Mesendoderm (in vitro differentiated cells): ENCODE data around the gene KLHL6.
A peak's percentile ranks its signal among the peaks of the same experiment; 100 is the strongest.

ENCODE experiments used
- DNase-seq: peaks from one replicate; pipeline ENCODE4 v3.0.0; 2013
- H2AK5ac ChIP-seq: 2 replicates; pipeline ENCODE4 v1.6.1; 2013; ENCODE audit warnings: low read length, inconsistent platforms
- H2BK120ac ChIP-seq: 2 replicates; pipeline ENCODE4 v1.6.1; 2013; ENCODE audit warnings: low read depth, mild to moderate bottlenecking, low read length, moderate library complexity, mixed read lengths
- H2BK15ac ChIP-seq: replicated peaks from 2 replicates; pipeline ENCODE4 v1.6.1; 2013; ENCODE audit warnings: low read depth, mild to moderate bottlenecking, moderate library complexity
- H2BK5ac ChIP-seq: 2 replicates; pipeline ENCODE4 v1.6.1; 2013; ENCODE audit warnings: low read length, inconsistent platforms
- H3K18ac ChIP-seq: 2 replicates; pipeline ENCODE4 v1.6.1; 2013; ENCODE audit warnings: mild to moderate bottlenecking, low read length, mixed read lengths
- H3K23ac ChIP-seq: one replicate; pipeline ENCODE4 v1.6.1; 2013; ENCODE audit warnings: low read length
- H3K27ac ChIP-seq: 2 replicates; pipeline ENCODE4 v1.5.1; 2013; ENCODE audit warnings: low read depth, mild to moderate bottlenecking, inconsistent platforms, low read length, moderate library complexity
- H3K27me3 ChIP-seq: 2 replicates; pipeline ENCODE4 v1.6.1; 2013; ENCODE audit warnings: low read length, control low read depth, mild to moderate bottlenecking, inconsistent platforms; ENCODE audit not compliant: insufficient read depth, poor library complexity
- H3K36me3 ChIP-seq: 2 replicates; pipeline ENCODE4 v1.6.1; 2013; ENCODE audit warnings: low read length, inconsistent platforms; ENCODE audit not compliant: control insufficient read depth, insufficient read depth
- H3K4ac ChIP-seq: one replicate; pipeline ENCODE4 v1.6.1; 2013; ENCODE audit warnings: low read depth, mild to moderate bottlenecking, low read length, moderate library complexity
- H3K4me1 ChIP-seq: 2 replicates; pipeline ENCODE4 v1.6.1; 2013; ENCODE audit warnings: low read depth, low read length, inconsistent platforms; ENCODE audit not compliant: control insufficient read depth
- H3K4me2 ChIP-seq: 2 replicates; pipeline ENCODE4 v1.6.1; 2013; ENCODE audit warnings: low read length
- H3K4me3 ChIP-seq: 2 replicates; pipeline ENCODE4 v1.5.1; 2013; ENCODE audit warnings: mild to moderate bottlenecking, low read length
- H3K56ac ChIP-seq: one replicate; pipeline ENCODE4 v1.6.1; 2013; ENCODE audit warnings: low read length
- H3K79me1 ChIP-seq: 2 replicates; pipeline ENCODE4 v1.6.1; 2013; ENCODE audit warnings: low read length, inconsistent platforms
- H3K79me2 ChIP-seq: 2 replicates; pipeline ENCODE4 v1.6.1; 2013; ENCODE audit warnings: mild to moderate bottlenecking, low read length; ENCODE audit not compliant: control insufficient read depth, insufficient read depth
- H3K9ac ChIP-seq: 2 replicates; pipeline ENCODE4 v1.6.1; 2013; ENCODE audit warnings: low read length, inconsistent platforms
- H4K5ac ChIP-seq: one replicate; pipeline ENCODE4 v1.6.1; 2013; ENCODE audit warnings: low read length
- H4K8ac ChIP-seq: one replicate; pipeline ENCODE4 v1.6.1; 2013; ENCODE audit warnings: low read depth, mild to moderate bottlenecking, control low read depth, low read length, moderate library complexity
- WGBS: extraction: QIAGEN DNeasy Blood & Tissue Kit; methylation state at CpG from one replicate; pipeline ENCODE4 v1.1.7; 2013; ENCODE audit warnings: low lambda C conversion rate, missing lambda C conversion rate; ENCODE audit not compliant: insufficient coverage; ENCODE audit errors: extremely low coverage; 5-methylcytosine and 5-hydroxymethylcytosine counted together

Gene KLHL6

DNA sequence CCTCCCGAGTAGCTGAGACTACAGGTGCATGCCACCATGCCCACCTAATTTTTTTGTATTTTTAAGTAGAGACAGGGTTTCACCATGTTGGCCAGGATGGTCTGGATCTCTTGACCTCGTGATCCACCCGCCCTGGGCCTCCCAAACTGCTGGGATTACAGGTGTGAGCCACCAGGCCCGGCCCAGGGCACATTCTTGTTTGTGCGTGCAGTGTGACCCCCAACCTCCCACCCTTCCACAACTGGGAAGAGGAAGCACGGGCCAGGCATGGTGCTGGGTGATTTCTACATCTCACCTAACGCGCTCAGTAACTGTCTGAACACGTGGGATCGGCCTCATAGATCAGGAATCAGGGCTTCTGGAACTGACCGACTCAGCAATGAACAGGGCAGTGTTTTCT lies 48.0 kb downstream of the KLHL6 start:
- Histone ChIP-seq H4K8ac (no peak overlapping the region), H2BK15ac (no peak overlapping the region), H3K79me1 (no peaks in the 10 kb centered on the region), H3K4me2 (no peak overlapping the region), H3K56ac (no peak overlapping the region), H4K5ac (no peak overlapping the region), H2BK5ac (no peak overlapping the region), H3K18ac (no peak overlapping the region), H3K27ac (no peak overlapping the region), H2AK5ac (no peak overlapping the region), H3K9ac (no peak overlapping the region), H3K4ac (no peak overlapping the region), H3K4me1 (no peaks in the 10 kb centered on the region), H3K27me3 (no peaks in the 10 kb centered on the region), H3K79me2 (no peaks in the 10 kb centered on the region), H3K4me3 (no peak overlapping the region), H3K36me3 (no peaks in the 10 kb centered on the region), H2BK120ac (no peak overlapping the region), H3K23ac (peak overlapping the region; percentile 45)
- no CpG with 5 or more reads among the region's 11 CpGs for WGBS
- no peak for DNase-seq

GRCh38 chr3:183506674-183507320 lies 48.7 kb downstream of the KLHL6 start:
- DNase-seq: no peak
- no peak overlapping the region for H3K27ac ChIP-seq
- no peak overlapping the region for H2BK5ac ChIP-seq

GRCh38 chr3:183504597-183504996 lies 50.9 kb downstream of the KLHL6 start:
- H3K4me2 ChIP-seq: no peak overlapping the region
- no peak for DNase-seq
- no peak overlapping the region for H3K4me3 ChIP-seq
- no peak overlapping the region for H3K27ac ChIP-seq
- no peak overlapping the region for H3K9ac ChIP-seq
- no peaks in the 10 kb centered on the region for H3K4me1 ChIP-seq
- H3K79me1 ChIP-seq: no peaks in the 10 kb centered on the region
- H4K5ac ChIP-seq: no peak overlapping the region
- H2BK15ac ChIP-seq: no peak overlapping the region
- no CpG with 5 or more reads among the region's 1 CpG for WGBS
- no peak overlapping the region for H2BK120ac ChIP-seq
- H3K4ac ChIP-seq: no peak overlapping the region
- no peak overlapping the region for H4K8ac ChIP-seq
- no peak overlapping the region for H3K23ac ChIP-seq
- H3K79me2 ChIP-seq: no peaks in the 10 kb centered on the region
- no peak overlapping the region for H3K56ac ChIP-seq
- no peaks in the 10 kb centered on the region for H3K27me3 ChIP-seq
- H3K36me3 ChIP-seq: no peaks in the 10 kb centered on the region
- H2AK5ac ChIP-seq: no peak overlapping the region
- H2BK5ac ChIP-seq: no peak overlapping the region
- no peak overlapping the region for H3K18ac ChIP-seq

More at GRCh38 chr3:183506674-183507320, 48.7 kb downstream of the KLHL6 start:
- no peaks in the 10 kb centered on the region for H3K36me3 ChIP-seq
- H2AK5ac ChIP-seq: no peak overlapping the region
- H3K4me1 ChIP-seq: no peaks in the 10 kb centered on the region
- H3K79me1 ChIP-seq: no peaks in the 10 kb centered on the region
- no peak overlapping the region for H3K9ac ChIP-seq
- H3K18ac ChIP-seq: no peak overlapping the region
- H3K27me3 ChIP-seq: no peaks in the 10 kb centered on the region
- H3K4ac ChIP-seq: no peak overlapping the region
- no peak overlapping the region for H4K8ac ChIP-seq
- no CpG with 5 or more reads among the region's 3 CpGs for WGBS
- no peak overlapping the region for H4K5ac ChIP-seq
- H3K4me2 ChIP-seq: no peak overlapping the region
- no peak overlapping the region for H3K4me3 ChIP-seq
- H2BK15ac ChIP-seq: no peak overlapping the region
- H2BK120ac ChIP-seq: no peak overlapping the region
- no peaks in the 10 kb centered on the region for H3K79me2 ChIP-seq
- H3K23ac ChIP-seq: no peak overlapping the region
- H3K56ac ChIP-seq: no peak overlapping the region

- H4K5ac ChIP-seq: no peak overlapping the region
- H3K27ac ChIP-seq: no peak overlapping the region
- H3K4ac ChIP-seq: no peak overlapping the region
- H3K9ac ChIP-seq: no peak overlapping the region
- H3K36me3 ChIP-seq: no peaks in the 10 kb centered on the region
- no peaks in the 10 kb centered on the region for H3K27me3 ChIP-seq
- H3K56ac ChIP-seq: no peak overlapping the region
- peak; percentile 40 for DNase-seq
- H2AK5ac ChIP-seq: no peak overlapping the region
- 100% methylated on average over 1 of the region's 1 CpG for WGBS
- H3K4me1 ChIP-seq: no peaks in the 10 kb centered on the region
- H3K4me3 ChIP-seq: no peak overlapping the region
- H3K79me1 ChIP-seq: no peaks in the 10 kb centered on the region
- no peak overlapping the region for H2BK120ac ChIP-seq
- no peak overlapping the region for H2BK15ac ChIP-seq
- no peak overlapping the region for H3K18ac ChIP-seq
- no peak overlapping the region for H3K23ac ChIP-seq
- H4K8ac ChIP-seq: no peak overlapping the region
- H3K4me2 ChIP-seq: no peak overlapping the region
- H3K79me2 ChIP-seq: no peaks in the 10 kb centered on the region
- no peak overlapping the region for H2BK5ac ChIP-seq
Observed at GRCh38 chr3:183503746-183504145, 51.8 kb downstream of the KLHL6 start.

- Histone ChIP-seq H3K79me1 (no peaks in the 10 kb centered on the region), H2BK120ac (no peak overlapping the region), H3K23ac (no peak overlapping the region), H3K79me2 (no peaks in the 10 kb centered on the region), H3K18ac (no peak overlapping the region), H3K27me3 (no peaks in the 10 kb centered on the region), H3K36me3 (no peaks in the 10 kb centered on the region), H4K8ac (no peak overlapping the region), H3K4me1 (no peaks in the 10 kb centered on the region), H3K4me2 (no peak overlapping the region), H3K9ac (no peak overlapping the region), H3K4ac (no peak overlapping the region), H4K5ac (no peak overlapping the region), H2AK5ac (no peak overlapping the region), H3K4me3 (no peak overlapping the region), H2BK5ac (no peak overlapping the region), H2BK15ac (no peak overlapping the region), H3K56ac (no peak overlapping the region), H3K27ac (no peak overlapping the region)
- no CpG with 5 or more reads among the region's 7 CpGs for WGBS
- DNase-seq: no peak
Observed at GRCh38 chr3:183502237-183503181, 53.0 kb downstream of the KLHL6 start.
